MG63 (cell line): Measurements from ENCODE around the gene UST. TPM values are rescaled to one million over a fixed set of nuclear protein-coding genes. Genes with fewer than 3 reads are reported as not detected.
"Not testable (repeated sequence)": the region's sequence is repeated elsewhere in the genome, so short reads cannot be mapped to it uniquely, and the experiment has no call there.

Experiments used
- DNase-seq: peaks from one replicate; pipeline ENCODE4 v3.0.0-alpha.2; 2020
- H3K27me3 ChIP-seq: fragments of 250-450 bp; sonication (Bioruptor Pico); 2 replicates; pipeline ENCODE4 v1.5.1; 2020; ENCODE audit warnings: mild to moderate bottlenecking, moderate library complexity
- H3K36me3 ChIP-seq: fragments of 250-450 bp; sonication (Bioruptor Pico); 2 replicates; pipeline ENCODE4 v1.5.1; 2020; ENCODE audit warnings: mild to moderate bottlenecking, moderate library complexity
- H3K4me3 ChIP-seq: fragments of 250-450 bp; sonication (Bioruptor Pico); 2 replicates; pipeline ENCODE4 v1.5.1; 2020; ENCODE audit warnings: mild to moderate bottlenecking, moderate library complexity
- H3K9me3 ChIP-seq: fragments of 250-450 bp; sonication (Bioruptor Pico); 2 replicates; pipeline ENCODE4 v1.5.1; 2020; ENCODE audit warnings: mild to moderate bottlenecking, moderate library complexity
- total RNA-seq: library from RNA; depleted of rRNA; stranded (reverse); fragments of >200 nt; shearing (Covaris generic); gene quantifications from 2 replicates; pipeline ENCODE4 v1.2.3, GENCODE V29; 2014; ENCODE audit warnings: low replicate concordance

Gene UST
- total RNA-seq, 1 experiment from 2014 or later = 22.0 TPM

DNA sequence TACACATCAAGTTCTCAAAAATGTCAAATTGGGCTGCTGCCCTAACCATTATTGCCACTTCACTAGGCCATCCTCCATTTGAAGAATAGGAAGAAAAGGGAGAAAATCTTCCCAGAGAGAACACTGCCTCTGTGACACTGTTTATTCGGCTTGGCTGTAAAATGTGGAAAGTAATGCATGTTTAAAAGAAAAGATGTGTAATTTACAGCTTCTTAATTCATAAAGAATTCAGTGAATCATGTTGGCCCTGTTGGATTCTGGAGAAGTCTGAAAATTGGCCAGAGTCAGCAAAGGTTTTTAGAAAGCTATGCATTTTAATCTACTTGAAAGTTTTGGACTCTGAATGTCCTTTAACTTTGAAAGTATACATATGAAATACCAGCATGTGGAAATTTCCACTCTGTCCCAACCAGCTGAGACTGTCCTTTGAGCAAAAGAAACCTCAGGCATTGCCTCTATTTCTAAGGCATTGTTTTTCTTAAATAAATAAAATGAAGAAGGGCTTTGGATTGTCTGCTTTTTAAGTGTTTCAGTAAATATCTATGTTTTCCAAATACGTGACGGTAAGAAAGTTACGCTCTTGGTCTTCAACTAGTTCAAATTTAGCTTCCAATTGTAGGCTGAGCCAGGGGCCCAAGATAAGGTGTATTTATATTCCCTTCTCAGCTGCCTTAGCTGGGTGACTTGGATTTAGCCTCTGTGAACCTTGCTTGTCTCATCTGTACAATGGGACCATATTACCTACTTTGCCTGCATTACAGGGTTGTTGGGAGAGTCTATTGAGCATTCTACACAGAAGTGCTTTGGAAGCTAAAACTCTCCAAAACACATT is 222.2 kb downstream of the UST start:
- peak; percentile 56 for DNase-seq
- Histone ChIP-seq H3K36me3 (no peaks in the 10 kb centered on the region), H3K27me3 (no peaks in the 10 kb centered on the region), H3K9me3 (no peaks in the 10 kb centered on the region), H3K4me3 (no peak overlapping the region)

DNA sequence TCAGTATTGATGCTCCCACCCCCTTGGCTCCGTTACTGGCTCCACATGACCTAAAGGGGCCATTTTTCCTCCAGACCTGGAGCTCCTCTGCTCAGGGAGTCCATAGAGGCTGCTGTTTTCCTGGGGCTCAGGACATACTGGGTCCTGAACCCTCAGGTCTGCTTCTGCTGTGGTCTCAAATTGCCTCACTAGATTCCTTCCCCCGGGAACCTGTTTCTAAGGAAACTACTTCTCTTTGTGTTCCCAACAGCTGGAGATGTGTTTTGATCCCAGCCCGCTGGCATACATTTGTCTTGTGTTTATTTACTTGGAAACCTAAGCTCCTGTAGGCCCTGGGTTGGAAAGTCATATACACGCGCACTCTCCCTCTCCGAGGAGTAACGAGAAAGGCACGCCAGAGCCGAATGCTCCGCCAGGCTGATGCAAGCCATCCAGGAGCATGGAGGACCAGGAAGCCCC is 222.8 kb downstream of the UST start:
- no peak overlapping the region for H3K4me3 ChIP-seq
- DNase-seq = peak; percentile 91

DNA sequence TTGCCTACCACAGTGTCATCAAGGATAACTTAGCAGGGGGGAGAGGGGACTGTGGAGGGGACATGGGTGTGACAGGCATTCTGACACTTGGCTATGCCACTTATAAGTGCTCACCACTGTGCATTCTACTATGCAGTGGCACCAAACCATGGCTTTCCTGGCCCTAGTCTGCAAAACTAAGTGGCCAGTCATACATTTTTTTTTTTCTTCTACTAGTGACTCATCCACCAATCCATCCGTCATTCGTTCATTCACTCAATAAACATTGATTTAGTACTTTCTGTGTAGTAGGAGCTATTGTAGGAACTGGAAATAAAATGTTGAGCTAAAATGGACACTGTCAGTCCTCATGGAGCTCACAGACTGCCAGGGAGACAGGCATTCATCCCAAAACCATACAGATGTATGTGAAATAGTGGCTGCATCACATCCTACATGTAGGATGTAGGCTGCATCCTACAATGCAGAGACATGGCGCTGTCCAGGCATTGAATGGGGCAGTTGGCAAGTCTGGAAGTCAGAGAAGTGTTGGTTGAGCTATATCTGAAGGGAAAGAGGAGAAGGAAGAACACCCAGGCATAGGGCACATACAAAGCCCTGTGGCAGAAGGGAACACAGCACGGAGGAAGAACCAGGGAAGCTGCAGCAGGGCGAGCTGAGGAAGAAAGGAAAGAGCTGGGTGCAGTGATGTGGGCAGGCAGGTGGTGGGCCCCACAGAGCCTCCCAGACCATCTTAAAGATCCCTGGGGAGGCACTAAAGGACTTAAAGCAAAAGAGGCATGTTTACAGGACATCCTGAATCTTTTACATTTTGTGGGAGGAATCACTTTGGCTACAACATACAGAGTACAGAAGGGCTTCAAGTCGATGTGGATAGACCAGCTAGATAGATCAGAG is 224.4 kb downstream of the UST start:
- peak; percentile 50 for DNase-seq
- Histone ChIP-seq H3K36me3 (no peaks in the 10 kb centered on the region), H3K27me3 (no peaks in the 10 kb centered on the region), H3K4me3 (no peak overlapping the region), H3K9me3 (no peaks in the 10 kb centered on the region)

More for the DNA sequence above, 222.8 kb downstream of the UST start:
- H3K9me3 ChIP-seq = no peaks in the 10 kb centered on the region
- no peaks in the 10 kb centered on the region for H3K36me3 ChIP-seq
- H3K27me3 ChIP-seq = no peaks in the 10 kb centered on the region

DNA sequence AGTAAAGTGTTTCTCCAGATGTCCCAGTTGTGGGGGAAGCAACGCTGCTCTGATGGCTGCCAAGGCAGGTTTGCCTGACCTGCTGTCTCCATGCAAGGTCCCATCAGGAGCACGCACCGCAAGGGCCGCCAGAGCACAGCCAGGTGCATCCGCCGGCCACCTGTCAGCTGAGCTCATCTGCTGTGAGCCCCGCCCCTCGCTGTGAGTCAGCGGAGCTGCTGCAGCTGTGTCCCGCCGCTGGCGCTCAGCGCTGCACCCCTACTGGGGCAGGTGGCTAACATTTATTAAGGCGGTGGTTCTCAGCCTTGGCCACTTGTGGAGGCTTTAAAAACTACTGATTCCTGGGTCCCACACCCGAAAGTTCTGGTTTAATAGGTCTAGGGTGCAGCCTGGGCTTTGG is 225.7 kb downstream of the UST start:
- DNase-seq = no peak
- Histone ChIP-seq H3K27me3 (no peaks in the 10 kb centered on the region), H3K4me3 (no peak overlapping the region), H3K9me3 (no peaks in the 10 kb centered on the region), H3K36me3 (no peaks in the 10 kb centered on the region)

DNA sequence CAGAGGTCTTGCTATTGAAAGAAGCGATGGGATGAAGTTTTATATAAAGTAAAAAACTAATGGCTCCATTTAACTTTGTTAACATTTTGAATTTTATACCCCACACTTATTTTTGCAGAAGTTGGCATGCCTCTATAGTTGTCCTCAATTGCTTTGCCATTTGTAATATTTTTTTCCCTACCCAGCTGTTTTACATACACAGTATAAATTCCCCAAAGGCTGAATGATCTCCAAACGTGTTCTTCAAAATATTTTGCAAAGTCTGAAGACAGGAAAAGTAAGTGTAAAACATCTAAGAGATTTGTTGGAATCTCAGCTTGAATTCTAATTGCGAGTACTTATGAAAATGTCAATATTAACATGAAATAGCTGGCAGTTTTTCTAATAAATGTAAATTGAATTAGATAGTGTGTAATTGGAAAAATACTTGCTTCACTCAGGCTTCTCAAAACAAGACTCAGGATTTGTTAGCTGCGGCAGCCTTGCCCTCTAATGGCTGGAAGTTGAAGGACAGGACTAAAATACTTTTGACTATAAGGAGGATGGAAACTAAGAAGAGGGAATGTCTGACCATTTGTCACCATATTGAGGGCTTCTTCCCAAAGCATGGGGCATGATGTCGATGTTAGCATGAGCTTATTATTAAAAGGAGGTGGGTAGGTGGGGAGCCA is 226.8 kb downstream of the UST start:
- H3K27me3 ChIP-seq = no peaks in the 10 kb centered on the region
- H3K9me3 ChIP-seq = no peaks in the 10 kb centered on the region
- no peak for DNase-seq
- peaks cover 3% of the 10 kb centered on the region; the same call in 1 of the 2 replicates for H3K36me3 ChIP-seq
- H3K4me3 ChIP-seq = no peak overlapping the region

DNA sequence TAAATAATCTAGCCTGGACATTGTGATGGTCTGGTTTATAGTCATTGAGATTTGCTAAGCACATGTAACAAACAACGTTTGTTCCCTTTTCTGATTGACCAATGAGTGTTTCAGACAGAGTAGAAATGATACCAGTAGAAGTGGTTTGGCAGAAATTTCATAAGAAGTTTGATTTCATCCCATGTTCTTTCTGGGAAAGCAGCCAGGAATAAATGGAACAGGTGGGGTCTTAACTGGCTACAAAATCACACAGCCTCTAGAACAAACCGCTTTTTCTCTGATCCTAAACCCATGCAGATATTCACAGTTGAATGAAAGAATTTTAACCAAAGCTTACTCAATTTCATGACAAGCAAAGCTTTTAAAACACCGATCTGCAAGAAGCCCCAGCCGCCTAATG is 227.5 kb downstream of the UST start:
- H3K9me3 ChIP-seq = no peaks in the 10 kb centered on the region
- no peak for DNase-seq
- H3K4me3 ChIP-seq = no peak overlapping the region
- H3K36me3 ChIP-seq = peaks cover 3% of the 10 kb centered on the region; the same call in 1 of the 2 replicates
- H3K27me3 ChIP-seq = no peaks in the 10 kb centered on the region

DNA sequence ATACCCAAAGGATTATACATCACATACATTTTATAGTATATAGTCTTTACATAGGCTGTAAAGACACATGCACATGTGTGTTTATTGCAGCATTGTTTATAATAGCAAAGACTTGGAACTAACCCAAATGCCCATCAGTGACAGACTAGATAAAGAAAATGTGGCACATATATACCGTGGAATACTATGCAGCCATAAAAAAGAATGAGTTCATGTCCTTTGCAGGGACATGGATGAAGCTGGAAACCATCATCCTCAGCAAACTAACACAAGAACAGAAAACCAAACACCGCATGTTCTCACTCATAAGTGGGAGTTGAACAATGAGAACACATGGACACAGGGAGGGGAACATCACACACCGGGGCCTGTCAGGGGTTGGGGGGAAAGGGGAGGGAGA is 231.5 kb downstream of the UST start:
- H3K36me3 ChIP-seq, DNase-seq, H3K9me3 ChIP-seq: not testable (repeated sequence)

DNA sequence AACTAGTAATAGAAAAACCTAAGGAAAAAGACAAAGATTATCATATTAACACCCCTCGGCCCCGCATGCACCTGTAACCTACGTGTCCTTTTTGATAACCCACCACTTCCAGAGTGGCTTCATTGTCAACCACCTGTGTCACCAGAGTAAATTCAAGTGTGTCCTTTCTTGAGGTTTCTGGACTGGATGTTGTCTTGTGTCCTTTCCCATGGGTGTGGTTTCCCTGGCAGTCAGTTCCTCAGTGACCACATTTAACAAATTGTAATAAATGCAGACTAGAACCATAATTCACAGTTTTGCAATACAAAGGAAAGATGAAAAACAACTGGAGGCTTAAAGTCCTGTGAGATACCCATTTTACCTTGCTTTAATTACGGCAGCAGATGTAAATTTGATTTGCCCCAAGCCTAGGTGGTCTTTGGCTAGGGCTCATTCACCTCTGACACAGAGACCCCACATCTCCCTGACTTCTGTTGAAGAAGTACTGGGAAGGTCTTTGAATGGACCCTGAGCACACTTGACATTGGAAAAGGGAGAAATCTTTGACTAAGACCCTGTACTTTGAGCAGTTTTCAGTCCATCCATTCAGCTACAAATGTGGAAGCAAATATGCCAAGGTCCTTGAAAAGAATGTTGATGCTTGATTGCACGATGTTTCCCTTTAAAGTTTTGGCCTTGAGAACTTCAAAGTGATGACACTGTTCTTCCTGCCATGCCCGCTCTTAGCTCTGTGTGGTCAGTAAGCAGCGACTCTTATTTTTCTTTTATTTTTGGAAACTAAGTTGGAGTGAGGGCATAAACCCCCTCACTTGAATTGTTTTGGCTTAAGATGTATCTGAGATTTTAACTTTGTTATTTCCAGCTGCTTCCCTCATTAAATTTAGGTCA is 232.4 kb downstream of the UST start:
- H3K27me3 ChIP-seq = no peaks in the 10 kb centered on the region
- no peak overlapping the region for H3K4me3 ChIP-seq
- peaks cover 5% of the 10 kb centered on the region; the same call in 1 of the 2 replicates for H3K36me3 ChIP-seq
- DNase-seq = no peak
- H3K9me3 ChIP-seq = no peaks in the 10 kb centered on the region

More for the DNA sequence above, 231.5 kb downstream of the UST start:
- H3K4me3 ChIP-seq, H3K27me3 ChIP-seq: not testable (repeated sequence)

DNA sequence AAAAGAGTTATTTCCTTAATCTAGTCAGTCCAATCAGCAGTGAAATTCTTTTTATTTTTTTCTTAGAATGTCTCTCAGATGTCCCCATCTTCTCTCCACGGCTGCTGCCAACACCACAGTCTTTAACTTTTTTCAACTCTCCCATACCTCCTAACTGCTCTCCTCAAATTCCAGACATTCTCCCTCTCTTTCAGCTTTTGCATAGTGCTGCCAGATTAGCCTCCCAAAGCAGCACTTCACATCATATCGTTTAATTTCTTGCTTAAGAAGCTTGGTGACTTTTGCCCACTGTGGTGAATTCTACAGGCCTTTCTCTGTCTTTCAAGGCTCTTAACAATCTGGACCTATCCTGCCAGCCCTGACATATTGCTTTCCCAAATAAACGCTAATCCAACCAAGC is 233.4 kb downstream of the UST start:
- no peak for DNase-seq
- Histone ChIP-seq H3K4me3 (no peak overlapping the region), H3K9me3 (no peaks in the 10 kb centered on the region), H3K36me3 (peaks cover 5% of the 10 kb centered on the region; the same call in 1 of the 2 replicates), H3K27me3 (no peaks in the 10 kb centered on the region)

DNA sequence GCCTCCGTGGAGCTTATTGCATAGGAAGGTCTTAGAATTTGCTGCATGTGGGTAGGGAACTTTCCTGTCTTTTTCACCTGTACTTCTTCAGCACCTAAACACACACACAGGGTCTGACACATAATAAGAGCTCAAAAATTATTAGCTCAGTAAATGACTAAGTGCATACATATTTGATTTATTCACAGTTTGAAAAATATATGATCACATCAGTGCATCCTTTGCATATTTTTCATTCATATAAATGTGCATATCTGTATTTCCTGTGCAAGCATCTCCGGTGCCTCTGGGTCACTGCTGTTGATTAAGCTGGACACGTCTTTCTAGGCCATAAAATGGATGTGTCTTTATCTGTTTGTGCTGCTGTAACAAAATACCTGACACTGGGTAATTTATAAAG is 234.7 kb downstream of the UST start:
- H3K9me3 ChIP-seq = no peaks in the 10 kb centered on the region
- H3K4me3 ChIP-seq = no peak overlapping the region
- DNase-seq = no peak
- H3K27me3 ChIP-seq = no peaks in the 10 kb centered on the region
- peaks cover 5% of the 10 kb centered on the region; the same call in 1 of the 2 replicates for H3K36me3 ChIP-seq

DNA sequence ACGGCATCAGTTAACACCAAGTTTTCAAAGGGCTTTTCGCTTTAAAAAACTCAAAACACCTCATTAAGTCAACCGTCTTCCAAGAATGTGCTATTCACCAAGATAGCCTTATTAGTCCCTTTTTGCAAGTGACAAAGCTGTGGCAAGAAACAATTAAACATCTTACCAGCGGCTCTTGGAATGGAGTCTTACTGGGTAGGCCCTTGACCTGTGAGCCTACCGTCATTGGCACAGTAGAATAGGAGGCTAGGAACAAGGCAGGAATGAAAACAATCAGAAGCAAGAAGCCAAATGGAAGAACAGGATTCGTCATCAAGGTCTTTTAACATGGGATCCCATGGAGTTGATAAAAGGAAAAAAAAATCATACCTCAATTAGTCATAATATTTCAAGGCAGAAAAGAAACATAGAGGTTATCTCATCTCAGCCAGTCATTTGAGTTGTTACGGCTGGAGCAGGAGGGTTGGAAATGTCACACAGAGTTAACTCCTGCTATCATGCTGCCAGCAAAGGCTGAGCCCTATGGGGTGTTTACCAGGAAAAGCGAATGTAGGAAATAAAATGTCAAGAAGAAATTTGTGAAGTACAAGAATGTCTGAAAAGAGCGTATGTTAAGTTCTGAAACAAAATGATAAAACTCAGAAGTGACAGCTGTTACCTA is 236.4 kb downstream of the UST start:
- Histone ChIP-seq H3K27me3 (no peaks in the 10 kb centered on the region), H3K4me3 (no peak overlapping the region), H3K9me3 (no peaks in the 10 kb centered on the region), H3K36me3 (peaks cover 3% of the 10 kb centered on the region; the same call in 1 of the 2 replicates)
- no peak for DNase-seq

DNA sequence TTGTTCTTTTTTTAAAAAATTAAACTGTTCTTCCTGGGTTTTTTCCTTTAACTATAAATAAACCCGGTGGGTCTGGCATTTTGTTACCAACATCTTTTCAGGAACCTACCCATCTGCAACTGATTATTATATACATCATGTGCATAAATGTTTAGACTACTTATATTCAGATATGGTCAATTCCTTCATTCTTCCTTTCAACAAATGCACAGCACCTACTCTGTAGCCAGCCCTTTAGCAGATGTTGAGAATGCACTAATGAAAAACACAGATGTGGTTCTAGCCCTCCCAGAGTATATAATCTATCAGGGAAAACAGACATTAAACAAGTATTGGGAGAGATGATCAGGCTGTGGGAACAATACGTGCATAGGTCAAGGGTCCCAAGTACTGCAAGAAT is 237.1 kb downstream of the UST start:
- Histone ChIP-seq H3K4me3 (no peak overlapping the region), H3K36me3 (peaks cover 2% of the 10 kb centered on the region; the same call in 1 of the 2 replicates), H3K27me3 (no peaks in the 10 kb centered on the region), H3K9me3 (no peaks in the 10 kb centered on the region)
- no peak for DNase-seq

DNA sequence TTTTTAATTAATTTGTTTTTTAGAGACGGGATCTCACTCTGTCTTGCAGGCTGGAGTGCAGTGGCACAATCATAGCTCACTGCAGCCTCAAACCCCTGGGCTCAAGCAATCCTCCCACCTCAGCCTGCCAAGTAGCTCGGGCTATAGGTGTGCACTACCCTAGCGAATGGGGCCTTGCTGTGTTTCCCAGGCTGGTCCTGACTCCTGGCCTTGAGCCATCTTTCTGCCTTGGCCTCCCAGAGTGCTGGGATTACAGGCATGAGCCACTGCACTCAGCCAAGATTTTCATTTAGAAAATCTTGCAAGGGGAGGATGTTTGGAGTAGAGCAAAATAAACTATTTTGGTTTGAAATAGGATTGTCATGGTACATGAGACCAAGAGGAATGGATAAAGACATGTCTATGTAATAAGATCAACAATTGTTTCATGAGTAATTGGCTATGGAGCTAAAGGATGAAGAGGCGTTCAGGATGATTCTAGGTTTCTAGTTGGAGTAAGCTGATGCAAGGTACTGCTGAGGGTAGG is 237.8 kb downstream of the UST start:
- H3K4me3 ChIP-seq = no peak overlapping the region
- DNase-seq = no peak
- H3K36me3 ChIP-seq = peaks cover 2% of the 10 kb centered on the region; the same call in 1 of the 2 replicates
- no peaks in the 10 kb centered on the region for H3K27me3 ChIP-seq
- no peaks in the 10 kb centered on the region for H3K9me3 ChIP-seq

DNA sequence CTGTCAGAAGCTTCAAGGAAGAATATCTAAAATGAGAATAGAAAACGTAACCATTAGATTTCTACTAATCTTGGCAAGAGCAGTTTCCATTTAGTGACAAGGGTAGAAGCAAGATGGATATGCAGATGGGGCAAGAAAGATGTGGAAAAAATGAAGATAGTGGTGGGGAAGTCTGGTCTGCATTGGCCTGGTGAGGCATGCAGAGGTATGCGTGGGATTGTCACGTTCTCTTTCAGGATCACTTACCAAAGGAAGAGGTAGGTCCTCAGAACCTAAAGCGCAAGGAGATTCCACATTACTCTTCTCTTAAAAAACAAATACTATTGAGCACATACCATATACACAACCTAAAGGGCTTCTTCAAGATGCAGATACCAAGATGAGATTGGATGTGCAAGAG is 238.7 kb downstream of the UST start:
- Histone ChIP-seq H3K4me3 (no peak overlapping the region), H3K27me3 (no peaks in the 10 kb centered on the region), H3K9me3 (no peaks in the 10 kb centered on the region), H3K36me3 (peaks cover 2% of the 10 kb centered on the region; the same call in 1 of the 2 replicates)
- no peak for DNase-seq

DNA sequence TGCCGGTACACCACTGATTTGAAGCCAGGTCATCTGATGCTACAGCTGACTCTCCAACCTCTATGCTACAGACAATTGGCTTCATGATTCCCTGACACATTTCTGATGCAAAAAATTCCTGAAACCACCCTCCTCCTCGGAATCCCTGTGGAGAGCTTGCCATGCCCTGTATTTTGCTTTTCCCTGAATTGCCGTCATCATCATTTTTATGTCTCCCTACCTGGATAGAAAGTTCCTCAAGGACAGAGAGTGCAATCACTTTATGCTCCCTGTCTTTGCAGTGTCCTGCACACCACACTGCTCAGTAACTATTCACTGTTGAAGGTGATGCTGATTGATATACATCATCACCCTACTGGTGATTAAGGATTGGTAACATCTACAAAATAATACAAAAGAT is 239.8 kb downstream of the UST start:
- DNase-seq = no peak
- H3K9me3 ChIP-seq = no peaks in the 10 kb centered on the region

More for the DNA sequence above, 239.8 kb downstream of the UST start:
- Histone ChIP-seq H3K27me3 (no peaks in the 10 kb centered on the region), H3K4me3 (no peak overlapping the region), H3K36me3 (peaks cover 2% of the 10 kb centered on the region; the same call in 1 of the 2 replicates)
